ENCODE data around the gene PBX4. TPM values are rescaled to one million over a fixed set of nuclear protein-coding genes. Genes with fewer than 3 reads are reported as not detected.
"Not testable (repeated sequence)": the region's sequence is repeated elsewhere in the genome, so short reads cannot be mapped to it uniquely, and the experiment has no call there.

Gene PBX4
- total and polyA plus RNA-seq, 10 of the 15 experiments (the other 5 are each of a cell fraction or from before 2014, with no cell fraction given) = 0.18 to 17.3 (median 4.2) TPM

DNA sequence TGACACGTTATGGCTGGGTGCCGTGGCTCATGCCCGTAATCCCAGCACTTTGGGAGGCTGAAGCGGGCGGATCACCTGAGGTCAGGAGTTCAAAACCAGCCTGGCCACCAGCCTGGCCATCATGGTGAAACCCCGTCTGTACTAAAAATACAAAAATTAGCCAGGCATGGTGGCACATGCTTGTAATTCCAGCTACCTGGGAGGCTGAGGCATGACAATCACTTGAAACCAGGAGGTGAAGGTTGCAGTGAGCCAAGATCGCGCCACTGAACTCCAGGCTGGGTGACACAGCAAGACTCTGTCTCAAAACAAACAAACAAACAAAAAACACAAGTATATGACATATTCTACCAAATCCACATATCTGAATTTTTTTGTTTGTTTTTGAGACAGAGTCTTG is 11.8 kb downstream of the PBX4 start:
- H3K9ac ChIP-seq (ENCODE audit: control insufficient read depth, insufficient read depth, low read length); H3K36me3 ChIP-seq (ENCODE audit: control insufficient read depth in 2 of 2, insufficient read depth in 2 of 2, low read length in 1 of 2); H4K20me1 ChIP-seq (ENCODE audit: control insufficient read depth, insufficient read depth); H3K79me2 ChIP-seq (ENCODE audit: control insufficient read depth, insufficient read depth, low read length); RAD21 ChIA-PET (ENCODE audit: unreplicated experiment); ATAC-seq; BruUV-seq (replicated peaks); H3K27ac ChIP-seq (ENCODE audit: control insufficient read depth, insufficient read depth); H3K4me1 ChIP-seq (ENCODE audit: control insufficient read depth, insufficient read depth, low read length); in situ Hi-C loops (cut with MboI); intact Hi-C loops (cut with micrococcal nuclease; ENCODE audit: unreplicated experiment); DNase-seq (ENCODE audit: low read depth, low spot score); FAIRE-seq; H3K27me3 ChIP-seq (replicated peaks in 1 of 2; ENCODE audit: control insufficient read depth in 2 of 2, insufficient read depth in 2 of 2, low read length in 1 of 2); H3K9me3 ChIP-seq (replicated peaks; ENCODE audit: control insufficient read depth, insufficient read depth, low read length); H3K4me3 ChIP-seq; H2AFZ ChIP-seq (ENCODE audit: control insufficient read depth, low read depth, low read length); H3K4me2 ChIP-seq (ENCODE audit: control insufficient read depth, insufficient read depth): not testable (repeated sequence)
- 93% methylated on average over 8 of the region's 8 CpGs for whole genome bisulfite sequencing (ENCODE audit: insufficient coverage, insufficient replicate concordance, low lambda C conversion rate, missing lambda C conversion rate)
- ChIA-PET SMC1A (ENCODE audit: uncharacterized antibody, unreplicated experiment) (interaction anchor here (1.5 kb wide), 1 partner anchor 15 kb away, joined by 8 read pairs; no protein-coding TSS in a partner anchor), CTCF (interaction anchor here (1.2 to 2.2 kb wide), 4 partner anchors 9 to 74 kb away, joined by 3 to 7 read pairs (median 4); no protein-coding TSS in a partner anchor), POLR2A (interaction anchor here (0.8 to 1.0 kb wide), 2 partner anchors 10 to 59 kb away, joined by 3 read pairs; no protein-coding TSS in a partner anchor)

GRCh38 chr19:19606021-19606420 is 12.5 kb downstream of the PBX4 start:
- no peak overlapping the region for H3K4me3 ChIP-seq
- ChIA-PET SMC1A (ENCODE audit: uncharacterized antibody, unreplicated experiment) (interaction anchor here (0.7 to 2.0 kb wide), 2 partner anchors 15 to 74 kb away, joined by 4 to 5 read pairs; no protein-coding TSS in a partner anchor), RAD21 (ENCODE audit: unreplicated experiment) (interaction anchor here (0.8 to 1.8 kb wide), 3 partner anchors 11 to 74 kb away, joined by 3 to 5 read pairs (median 4); no protein-coding TSS in a partner anchor), POLR2A (interaction anchor here (0.6 to 1.5 kb wide), 6 partner anchors 7 to 768 kb away, joined by 3 to 5 read pairs (median 4); no protein-coding TSS in a partner anchor), CTCF (interaction anchor here (1.2 to 2.2 kb wide), 5 partner anchors 8 to 74 kb away, joined by 3 to 7 read pairs (median 4); no protein-coding TSS in a partner anchor)
- ATAC-seq (peak; percentile 64), DNase-seq (ENCODE audit: low read depth, low spot score) (no peak), FAIRE-seq (no peak)
- 69% methylated on average over 1 of the region's 1 CpG for WGBS (ENCODE audit: insufficient coverage, insufficient replicate concordance, low lambda C conversion rate, missing lambda C conversion rate)
- no peak overlapping the region for H3K4me2 ChIP-seq (ENCODE audit: control insufficient read depth, insufficient read depth)
- no peak overlapping the region for H2AFZ ChIP-seq (ENCODE audit: control insufficient read depth, low read depth, low read length)
- in situ Hi-C loops (cut with MboI) (no loop called here), intact Hi-C loops (cut with micrococcal nuclease; ENCODE audit: unreplicated experiment) (no loop called here)
- no peaks in the 10 kb centered on the region for H3K9me3 ChIP-seq (replicated peaks; ENCODE audit: control insufficient read depth, insufficient read depth, low read length)
- H3K36me3 ChIP-seq (ENCODE audit: control insufficient read depth in 2 of 2, insufficient read depth in 2 of 2, low read length in 1 of 2) = peaks cover 0 to 3% of the 10 kb centered on the region in 2 experiments; a peak in 2 of 4 replicates
- H3K79me2 ChIP-seq (ENCODE audit: control insufficient read depth, insufficient read depth, low read length) = peaks cover 1% of the 10 kb centered on the region
- peaks cover 14% of the 10 kb centered on the region for H3K4me1 ChIP-seq (ENCODE audit: control insufficient read depth, insufficient read depth, low read length)
- H3K27ac ChIP-seq (ENCODE audit: control insufficient read depth, insufficient read depth) = peak overlapping the region; percentile 35; the same call in 1 of the 2 replicates
- no peaks in the 10 kb centered on the region for H3K27me3 ChIP-seq (replicated peaks in 1 of 2; ENCODE audit: control insufficient read depth in 2 of 2, insufficient read depth in 2 of 2, low read length in 1 of 2)
- no TSS peak for BruUV-seq (replicated peaks)
- H4K20me1 ChIP-seq (ENCODE audit: control insufficient read depth, insufficient read depth) = no peaks in the 10 kb centered on the region
- no peak overlapping the region for H3K9ac ChIP-seq (ENCODE audit: control insufficient read depth, insufficient read depth, low read length)
- no peak for TF ChIP-seq CREB1 (IDR thresholded peaks at IDR 0.05; ENCODE audit: low read depth)
- TF ChIP-seq SMAD5 (IDR thresholded peaks at IDR 0.05; ENCODE audit: low read depth) = no peak
- TF ChIP-seq FOS (IDR thresholded peaks at IDR 0.05; ENCODE audit: borderline replicate concordance, extremely low read depth, insufficient read length) = no peak
- no peak for TF ChIP-seq ZNF217 (IDR thresholded peaks at IDR 0.05)
- 0 out of 2 replicates have a peak, but pooled peaks have one; percentile 40 for TF ChIP-seq ZBED1 (IDR thresholded peaks at IDR 0.05; ENCODE audit: borderline replicate concordance)
- no peak for TF ChIP-seq SMAD1 (IDR thresholded peaks at IDR 0.05; ENCODE audit: low read depth, partially characterized antibody)
- no peak for TF ChIP-seq SIN3A (IDR thresholded peaks at IDR 0.05; ENCODE audit: low read depth, low read length)
- no peak for TF ChIP-seq E4F1 (IDR thresholded peaks at IDR 0.05; ENCODE audit: borderline replicate concordance, partially characterized antibody)
- no peak for TF ChIP-seq STAT3 (IDR thresholded peaks at IDR 0.05; ENCODE audit: low read depth, low read length)
- peak; percentile 44; the same call in 1 of the 2 replicates for TF ChIP-seq JUNB (IDR thresholded peaks at IDR 0.05)
- no peak for TF ChIP-seq GABPA (IDR thresholded peaks at IDR 0.05; ENCODE audit: low read depth)
- TF ChIP-seq ZNF207 (IDR thresholded peaks at IDR 0.05; ENCODE audit: borderline replicate concordance) = no peak
- TF ChIP-seq ETV6 (conservative IDR thresholded peaks at IDR 0.05 in 1 of 2, IDR thresholded peaks at IDR 0.05 in 1 of 2; ENCODE audit: borderline replicate concordance in 1 of 2, low read depth in 1 of 2) = peak in 1 of 2 experiments; percentile 28; a peak in 1 of 4 replicates
- TF ChIP-seq TARDBP (IDR thresholded peaks at IDR 0.05; ENCODE audit: borderline replicate concordance) = no peak
